SK-N-SH treated with all-trans-retinoic acid at 6 μM for 48 hours (cell line): ENCODE measurements around the gene LY86.

Source experiments
- ATAC-seq: fragments of 200-7000 bp; cut with Tn5 transposase; 3 replicates; pipeline ENCODE4 v1.9.1; 2020; ENCODE audit warnings: mild to moderate bottlenecking, moderate library complexity
- ARNTL ChIP-seq: fragments of 450-650 bp; formaldehyde crosslinking; IDR thresholded peaks from 2 replicates; pipeline ENCODE4 v1.5.0; 2020; ENCODE audit warnings: low read depth, mild to moderate bottlenecking, moderate library complexity, borderline replicate concordance
- CSDC2 ChIP-seq: fragments of 250-450 bp; sonication (Bioruptor Pico); IDR thresholded peaks from 2 replicates; pipeline ENCODE4 v1.5.0; 2020; ENCODE audit warnings: mild to moderate bottlenecking, moderate library complexity
- ESRRG ChIP-seq: fragments of 250-450 bp; sonication (Bioruptor Pico); IDR thresholded peaks from 2 replicates; pipeline ENCODE4 v1.6.1; 2021; ENCODE audit warnings: mild to moderate bottlenecking
- GLIS3 ChIP-seq: fragments of 250-450 bp; sonication (Bioruptor Pico); IDR thresholded peaks from 2 replicates; pipeline ENCODE4 v1.5.0; 2020; ENCODE audit warnings: mild to moderate bottlenecking, moderate library complexity
- ISL1 ChIP-seq: fragments of 250-450 bp; sonication (Bioruptor Pico); IDR thresholded peaks from 2 replicates; pipeline ENCODE4 v2.1.2; 2022; ENCODE audit warnings: mild to moderate bottlenecking, moderate library complexity
- OSR1 ChIP-seq: fragments of 250-450 bp; sonication (Bioruptor Pico); IDR thresholded peaks from 2 replicates; pipeline ENCODE4 v1.8.0; 2022; ENCODE audit warnings: moderate library complexity, mild to moderate bottlenecking, inconsistent platforms
- PPARA ChIP-seq: fragments of 250-450 bp; sonication (Bioruptor Pico); IDR thresholded peaks from 2 replicates; pipeline ENCODE4 v1.5.0; 2020; ENCODE audit warnings: mild to moderate bottlenecking, borderline replicate concordance
- RARB ChIP-seq: fragments of 250-450 bp; sonication (Bioruptor Pico); IDR thresholded peaks from 2 replicates; pipeline ENCODE4 v1.8.0; 2021; ENCODE audit warnings: mild to moderate bottlenecking, moderate library complexity
- SNAI2 ChIP-seq: fragments of 250-450 bp; sonication (Bioruptor Pico); IDR thresholded peaks from 2 replicates; pipeline ENCODE4 v1.5.0; 2020; ENCODE audit warnings: mild to moderate bottlenecking, moderate library complexity
- TCF4 ChIP-seq: fragments of 250-450 bp; sonication (Bioruptor Pico); IDR thresholded peaks from 2 replicates; pipeline ENCODE4 v1.8.0; 2021; ENCODE audit warnings: mild to moderate bottlenecking, moderate library complexity, borderline replicate concordance
- TOX ChIP-seq: fragments of 250-450 bp; sonication (Bioruptor Pico); IDR thresholded peaks from 2 replicates; pipeline ENCODE4 v1.8.0; 2021; ENCODE audit warnings: mild to moderate bottlenecking, moderate library complexity, borderline replicate concordance
- ZC3H10 ChIP-seq: fragments of 250-450 bp; sonication (Bioruptor Pico); IDR thresholded peaks from 2 replicates; pipeline ENCODE4 v1.5.1; 2021; ENCODE audit warnings: mild to moderate bottlenecking, moderate library complexity
- ZFP3 ChIP-seq: fragments of 250-450 bp; sonication (Bioruptor Pico); IDR thresholded peaks from 2 replicates; pipeline ENCODE4 v1.5.0; 2020; ENCODE audit warnings: mild to moderate bottlenecking, moderate library complexity
- ZNF565 ChIP-seq: fragments of 450-650 bp; formaldehyde crosslinking; conservative IDR thresholded peaks from 2 replicates; pipeline ENCODE4 v1.5.0; 2020; ENCODE audit warnings: low read depth, mild to moderate bottlenecking, moderate library complexity
- ZNF70 ChIP-seq: fragments of 450-650 bp; formaldehyde crosslinking; IDR thresholded peaks from 2 replicates; pipeline ENCODE4 v1.5.0; 2020; ENCODE audit warnings: mild to moderate bottlenecking, moderate library complexity
- ZNF8 ChIP-seq: fragments of 450-650 bp; formaldehyde crosslinking; IDR thresholded peaks from 2 replicates; pipeline ENCODE4 v1.5.0; 2020; ENCODE audit warnings: mild to moderate bottlenecking, moderate library complexity
- TF ChIP-seq, protein P1 (sequence below): fragments of 250-450 bp; sonication (Bioruptor Pico); IDR thresholded peaks from 2 replicates; pipeline ENCODE4 v1.5.1; 2021; ENCODE audit warnings: mild to moderate bottlenecking, moderate library complexity
- TF ChIP-seq, protein P2 (sequence below): fragments of 250-450 bp; sonication (Bioruptor Pico); IDR thresholded peaks from 2 replicates; pipeline ENCODE4 v1.8.0; 2020; ENCODE audit warnings: mild to moderate bottlenecking, moderate library complexity, borderline replicate concordance
- TF ChIP-seq, protein P3 (sequence below): fragments of 250-450 bp; sonication (Bioruptor Pico); IDR thresholded peaks from 2 replicates; pipeline ENCODE4 v1.8.0; 2021; ENCODE audit warnings: low read depth, mild to moderate bottlenecking, moderate library complexity, borderline replicate concordance
- TF ChIP-seq, protein P4 (sequence below): fragments of 250-450 bp; sonication (Bioruptor Pico); IDR thresholded peaks from 2 replicates; pipeline ENCODE4 v1.5.0; 2020; ENCODE audit warnings: mild to moderate bottlenecking, moderate library complexity

The LY86 gene

DNA sequence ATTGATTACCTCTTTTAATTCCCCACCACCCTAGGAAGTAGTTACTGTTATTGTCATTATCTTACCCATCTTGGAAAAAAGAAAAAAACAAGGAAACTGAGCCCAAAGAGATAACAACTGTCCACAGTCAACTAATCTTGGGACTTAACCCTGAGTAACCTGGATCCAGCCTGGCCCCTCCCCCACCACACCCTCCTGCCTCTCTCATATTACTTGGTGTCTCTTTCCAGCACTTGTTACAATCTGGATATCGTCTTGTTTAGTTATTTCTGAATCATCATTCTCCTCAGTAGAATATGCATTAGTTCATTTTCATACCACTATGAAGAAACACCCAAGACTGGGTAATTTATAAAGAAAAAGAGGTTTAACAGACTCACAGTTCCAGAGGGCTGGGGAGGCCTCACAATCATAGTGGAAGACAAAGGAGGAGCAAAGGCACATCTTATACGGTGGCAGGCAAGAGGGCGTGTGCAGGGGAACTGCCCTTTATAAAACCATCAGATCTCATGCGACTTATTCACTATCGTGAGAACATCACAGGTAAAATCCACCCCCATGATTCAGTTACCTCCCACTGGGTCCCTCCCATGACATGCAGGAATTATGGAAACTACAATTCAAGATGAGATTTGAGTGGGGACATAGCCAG lies 60.3 kb downstream of the LY86 start:
- no peak for ATAC-seq

DNA sequence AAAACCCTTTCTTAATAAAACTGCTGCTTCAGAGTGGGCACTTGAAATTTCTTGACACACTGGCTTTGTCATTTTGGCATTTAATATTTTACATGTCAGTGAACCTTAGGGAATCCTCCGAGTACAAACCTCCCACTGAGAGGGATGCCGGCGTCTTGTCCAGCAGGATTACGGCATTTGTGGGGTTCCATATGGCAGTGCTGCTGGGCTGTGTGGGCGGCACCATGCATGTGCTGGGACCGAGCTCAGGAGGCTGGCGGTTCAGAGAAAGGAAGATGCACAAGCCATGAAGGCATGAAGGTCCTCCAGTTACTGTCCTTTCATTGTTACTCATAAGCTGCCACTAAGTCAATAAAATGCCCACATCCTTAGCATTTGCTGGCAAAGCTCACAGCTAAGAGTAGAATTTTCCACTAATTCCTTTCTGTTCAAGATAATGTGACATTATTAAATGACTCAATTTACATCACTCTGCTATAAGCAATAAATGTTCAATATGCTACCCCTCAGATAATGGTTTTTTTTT lies 61.4 kb downstream of the LY86 start:
- no peak for TF ChIP-seq RARB
- TF ChIP-seq PPARA (CRISPR knock-in tag), result no peak
- TF ChIP-seq GLIS3, result no peak
- TF ChIP-seq ZNF565 (CRISPR knock-in tag), result no peak
- no peak for TF ChIP-seq ISL1 (CRISPR knock-in tag)
- no peak for TF ChIP-seq ZNF8 (CRISPR knock-in tag)
- TF ChIP-seq SNAI2, result no peak
- TF ChIP-seq, protein P1, sequence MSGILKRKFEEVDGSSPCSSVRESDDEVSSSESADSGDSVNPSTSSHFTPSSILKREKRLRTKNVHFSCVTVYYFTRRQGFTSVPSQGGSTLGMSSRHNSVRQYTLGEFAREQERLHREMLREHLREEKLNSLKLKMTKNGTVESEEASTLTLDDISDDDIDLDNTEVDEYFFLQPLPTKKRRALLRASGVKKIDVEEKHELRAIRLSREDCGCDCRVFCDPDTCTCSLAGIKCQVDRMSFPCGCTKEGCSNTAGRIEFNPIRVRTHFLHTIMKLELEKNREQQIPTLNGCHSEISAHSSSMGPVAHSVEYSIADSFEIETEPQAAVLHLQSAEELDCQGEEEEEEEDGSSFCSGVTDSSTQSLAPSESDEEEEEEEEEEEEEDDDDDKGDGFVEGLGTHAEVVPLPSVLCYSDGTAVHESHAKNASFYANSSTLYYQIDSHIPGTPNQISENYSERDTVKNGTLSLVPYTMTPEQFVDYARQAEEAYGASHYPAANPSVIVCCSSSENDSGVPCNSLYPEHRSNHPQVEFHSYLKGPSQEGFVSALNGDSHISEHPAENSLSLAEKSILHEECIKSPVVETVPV, result no peak
- TF ChIP-seq, protein P2, sequence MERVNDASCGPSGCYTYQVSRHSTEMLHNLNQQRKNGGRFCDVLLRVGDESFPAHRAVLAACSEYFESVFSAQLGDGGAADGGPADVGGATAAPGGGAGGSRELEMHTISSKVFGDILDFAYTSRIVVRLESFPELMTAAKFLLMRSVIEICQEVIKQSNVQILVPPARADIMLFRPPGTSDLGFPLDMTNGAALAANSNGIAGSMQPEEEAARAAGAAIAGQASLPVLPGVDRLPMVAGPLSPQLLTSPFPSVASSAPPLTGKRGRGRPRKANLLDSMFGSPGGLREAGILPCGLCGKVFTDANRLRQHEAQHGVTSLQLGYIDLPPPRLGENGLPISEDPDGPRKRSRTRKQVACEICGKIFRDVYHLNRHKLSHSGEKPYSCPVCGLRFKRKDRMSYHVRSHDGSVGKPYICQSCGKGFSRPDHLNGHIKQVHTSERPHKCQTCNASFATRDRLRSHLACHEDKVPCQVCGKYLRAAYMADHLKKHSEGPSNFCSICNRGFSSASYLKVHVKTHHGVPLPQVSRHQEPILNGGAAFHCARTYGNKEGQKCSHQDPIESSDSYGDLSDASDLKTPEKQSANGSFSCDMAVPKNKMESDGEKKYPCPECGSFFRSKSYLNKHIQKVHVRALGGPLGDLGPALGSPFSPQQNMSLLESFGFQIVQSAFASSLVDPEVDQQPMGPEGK, result no peak
- TF ChIP-seq, protein P3, sequence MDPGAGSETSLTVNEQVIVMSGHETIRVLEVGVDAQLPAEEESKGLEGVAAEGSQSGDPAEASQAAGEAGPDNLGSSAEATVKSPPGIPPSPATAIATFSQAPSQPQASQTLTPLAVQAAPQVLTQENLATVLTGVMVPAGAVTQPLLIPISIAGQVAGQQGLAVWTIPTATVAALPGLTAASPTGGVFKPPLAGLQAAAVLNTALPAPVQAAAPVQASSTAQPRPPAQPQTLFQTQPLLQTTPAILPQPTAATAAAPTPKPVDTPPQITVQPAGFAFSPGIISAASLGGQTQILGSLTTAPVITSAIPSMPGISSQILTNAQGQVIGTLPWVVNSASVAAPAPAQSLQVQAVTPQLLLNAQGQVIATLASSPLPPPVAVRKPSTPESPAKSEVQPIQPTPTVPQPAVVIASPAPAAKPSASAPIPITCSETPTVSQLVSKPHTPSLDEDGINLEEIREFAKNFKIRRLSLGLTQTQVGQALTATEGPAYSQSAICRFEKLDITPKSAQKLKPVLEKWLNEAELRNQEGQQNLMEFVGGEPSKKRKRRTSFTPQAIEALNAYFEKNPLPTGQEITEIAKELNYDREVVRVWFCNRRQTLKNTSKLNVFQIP (CRISPR knock-in tag), result no peak
- TF ChIP-seq, protein P4, sequence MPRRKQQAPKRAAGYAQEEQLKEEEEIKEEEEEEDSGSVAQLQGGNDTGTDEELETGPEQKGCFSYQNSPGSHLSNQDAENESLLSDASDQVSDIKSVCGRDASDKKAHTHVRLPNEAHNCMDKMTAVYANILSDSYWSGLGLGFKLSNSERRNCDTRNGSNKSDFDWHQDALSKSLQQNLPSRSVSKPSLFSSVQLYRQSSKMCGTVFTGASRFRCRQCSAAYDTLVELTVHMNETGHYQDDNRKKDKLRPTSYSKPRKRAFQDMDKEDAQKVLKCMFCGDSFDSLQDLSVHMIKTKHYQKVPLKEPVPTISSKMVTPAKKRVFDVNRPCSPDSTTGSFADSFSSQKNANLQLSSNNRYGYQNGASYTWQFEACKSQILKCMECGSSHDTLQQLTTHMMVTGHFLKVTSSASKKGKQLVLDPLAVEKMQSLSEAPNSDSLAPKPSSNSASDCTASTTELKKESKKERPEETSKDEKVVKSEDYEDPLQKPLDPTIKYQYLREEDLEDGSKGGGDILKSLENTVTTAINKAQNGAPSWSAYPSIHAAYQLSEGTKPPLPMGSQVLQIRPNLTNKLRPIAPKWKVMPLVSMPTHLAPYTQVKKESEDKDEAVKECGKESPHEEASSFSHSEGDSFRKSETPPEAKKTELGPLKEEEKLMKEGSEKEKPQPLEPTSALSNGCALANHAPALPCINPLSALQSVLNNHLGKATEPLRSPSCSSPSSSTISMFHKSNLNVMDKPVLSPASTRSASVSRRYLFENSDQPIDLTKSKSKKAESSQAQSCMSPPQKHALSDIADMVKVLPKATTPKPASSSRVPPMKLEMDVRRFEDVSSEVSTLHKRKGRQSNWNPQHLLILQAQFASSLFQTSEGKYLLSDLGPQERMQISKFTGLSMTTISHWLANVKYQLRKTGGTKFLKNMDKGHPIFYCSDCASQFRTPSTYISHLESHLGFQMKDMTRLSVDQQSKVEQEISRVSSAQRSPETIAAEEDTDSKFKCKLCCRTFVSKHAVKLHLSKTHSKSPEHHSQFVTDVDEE (CRISPR knock-in tag), result no peak

More for the DNA sequence above, 60.3 kb downstream of the LY86 start:
- TF ChIP-seq GLIS3 (no peak), TCF4 (no peak), RARB (no peak), ARNTL (no peak), ISL1 (CRISPR knock-in tag) (no peak), TOX (CRISPR knock-in tag) (no peak), OSR1 (CRISPR knock-in tag) (no peak), PPARA (CRISPR knock-in tag) (no peak), ZNF70 (CRISPR knock-in tag) (no peak), ESRRG (CRISPR knock-in tag) (no peak), CSDC2 (CRISPR knock-in tag) (no peak), ZC3H10 (CRISPR knock-in tag) (no peak), ZFP3 (CRISPR knock-in tag) (no peak)
- TF ChIP-seq, protein P1, result no peak
- TF ChIP-seq, protein P2, result no peak

More for the DNA sequence above, 61.4 kb downstream of the LY86 start:
- ATAC-seq, result no peak
